Fibroblast of skin of abdomen (primary cell): ENCODE measurements around the gene IL10RB.

ENCODE experiments used
- DNase-seq: peaks from one replicate; pipeline ENCODE4 v3.0.0-alpha.2; 2013

Gene IL10RB

DNA sequence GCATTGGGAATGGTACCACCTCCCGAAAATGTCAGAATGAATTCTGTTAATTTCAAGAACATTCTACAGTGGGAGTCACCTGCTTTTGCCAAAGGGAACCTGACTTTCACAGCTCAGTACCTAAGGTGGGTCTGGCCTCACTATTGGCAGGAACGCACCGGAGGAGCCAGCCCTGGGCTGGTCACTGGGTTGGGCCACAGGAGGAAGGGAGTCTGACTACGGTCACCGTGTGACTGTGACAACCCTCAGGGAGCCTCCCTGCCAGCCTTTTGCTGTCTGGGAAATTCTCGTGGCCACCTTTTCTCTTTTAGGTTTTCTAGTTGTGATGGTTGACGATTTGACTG is 2.2 kb downstream of the IL10RB start:
- DNase-seq = no peak

DNA sequence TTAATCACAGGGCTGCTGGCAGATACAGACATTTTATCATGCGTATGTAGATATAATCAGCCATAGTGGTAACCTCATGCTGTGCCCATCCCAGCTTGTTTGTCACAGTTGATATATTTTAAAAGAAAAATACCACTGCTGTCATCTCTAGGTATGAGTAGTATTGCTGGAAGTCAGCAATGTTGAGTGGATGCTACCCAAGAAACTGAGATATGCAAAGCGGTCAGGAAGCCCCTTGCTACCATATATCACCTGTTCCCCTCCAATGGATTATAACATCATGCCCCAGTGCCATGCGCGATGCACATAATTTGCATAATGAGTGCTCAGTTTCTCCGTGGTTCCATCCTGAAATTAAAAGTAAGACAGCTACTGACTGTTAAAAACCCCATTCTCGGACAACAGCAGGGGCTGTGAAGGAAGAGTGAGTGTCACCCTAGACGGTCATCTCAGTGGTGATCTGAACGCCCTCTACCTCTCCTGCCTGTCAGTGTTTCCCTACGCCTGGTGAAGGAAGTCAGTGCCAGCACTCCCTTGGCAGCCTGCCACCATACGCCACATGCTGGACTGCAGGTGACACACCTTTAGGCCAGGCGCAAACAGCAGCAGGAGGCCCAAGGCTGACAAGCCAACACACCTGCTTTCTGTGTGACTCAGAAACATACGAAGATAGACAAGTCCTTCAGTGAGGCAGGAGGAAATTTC is 2.7 kb downstream of the IL10RB start:
- no peak for DNase-seq

DNA sequence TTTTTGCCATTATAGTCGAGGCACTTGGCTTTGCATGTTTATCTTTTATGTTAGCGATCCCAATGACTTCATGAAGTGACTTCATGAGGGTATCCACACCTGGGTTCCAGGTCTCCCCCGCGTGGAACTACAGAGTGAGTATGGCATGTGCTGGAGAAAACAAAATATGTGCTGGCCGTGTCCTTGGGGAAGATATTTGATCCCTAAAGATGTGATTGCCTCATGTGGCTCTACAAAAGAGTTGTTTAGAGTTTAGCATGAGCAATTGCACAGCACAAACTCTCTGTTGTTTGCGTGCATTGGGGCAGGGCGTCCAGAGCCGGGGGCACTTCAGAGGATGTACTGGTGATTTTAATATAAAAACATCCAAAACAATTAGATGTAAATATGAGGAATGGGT is 4.8 kb downstream of the IL10RB start:
- DNase-seq = no peak

DNA sequence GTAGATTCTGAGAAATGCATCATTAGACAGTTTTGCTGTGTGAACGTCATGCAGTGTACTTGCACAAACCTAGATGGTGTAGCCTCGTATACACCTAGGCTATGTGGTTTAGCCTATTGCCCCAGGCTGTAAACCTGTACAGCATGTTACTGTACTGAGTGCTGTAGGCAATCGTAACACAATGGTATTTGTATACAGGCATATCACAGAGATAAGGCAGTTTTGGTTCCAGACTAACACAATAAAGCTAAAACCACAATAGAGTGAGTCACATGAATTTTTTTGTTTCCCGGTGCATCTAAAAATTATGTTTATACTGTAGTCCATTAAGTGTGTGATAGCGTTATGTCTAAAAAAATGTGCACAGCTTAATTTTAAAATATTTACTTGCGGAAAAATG is 6.9 kb downstream of the IL10RB start:
- DNase-seq = no peak

DNA sequence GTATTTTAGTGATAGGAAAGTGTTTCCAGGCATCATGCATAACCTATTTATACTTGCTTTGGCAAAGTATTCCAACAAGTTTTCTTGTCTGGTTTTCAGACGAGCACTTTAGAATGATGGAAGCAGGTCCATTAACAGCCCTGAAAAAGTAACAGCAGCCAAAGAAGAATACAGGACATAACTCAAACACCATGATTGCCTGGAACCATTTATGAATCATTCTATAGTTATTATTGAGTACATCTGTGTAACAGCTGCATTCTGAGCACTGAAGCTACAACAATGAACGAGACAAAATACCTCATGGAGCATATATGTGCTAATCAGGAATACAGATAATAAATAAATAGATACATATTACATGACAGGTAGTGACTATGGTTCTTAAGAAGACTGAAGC is 12.6 kb downstream of the IL10RB start:
- peak; percentile 72 for DNase-seq

DNA sequence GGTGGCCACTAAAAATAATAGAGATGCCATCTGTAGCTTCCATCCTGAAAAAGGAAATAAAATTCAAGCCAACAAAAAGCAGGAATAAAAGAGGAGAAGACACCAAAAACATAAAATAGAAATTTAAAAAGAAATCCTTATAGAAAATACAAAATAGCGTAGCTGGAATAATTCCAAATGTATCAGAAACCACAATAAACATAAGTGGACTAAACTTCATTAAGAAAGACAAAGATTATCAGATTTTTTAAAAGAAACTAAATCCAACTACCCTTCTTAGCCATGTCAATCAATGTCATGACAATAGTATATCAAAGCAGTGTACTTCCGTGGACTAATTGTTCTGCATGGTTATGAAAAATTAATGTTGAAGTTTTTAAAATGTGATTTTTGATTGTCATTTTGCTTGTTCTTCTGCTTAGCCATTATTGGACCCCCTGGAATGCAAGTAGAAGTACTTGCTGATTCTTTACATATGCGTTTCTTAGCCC is 13.2 kb downstream of the IL10RB start:
- no peak for DNase-seq

DNA sequence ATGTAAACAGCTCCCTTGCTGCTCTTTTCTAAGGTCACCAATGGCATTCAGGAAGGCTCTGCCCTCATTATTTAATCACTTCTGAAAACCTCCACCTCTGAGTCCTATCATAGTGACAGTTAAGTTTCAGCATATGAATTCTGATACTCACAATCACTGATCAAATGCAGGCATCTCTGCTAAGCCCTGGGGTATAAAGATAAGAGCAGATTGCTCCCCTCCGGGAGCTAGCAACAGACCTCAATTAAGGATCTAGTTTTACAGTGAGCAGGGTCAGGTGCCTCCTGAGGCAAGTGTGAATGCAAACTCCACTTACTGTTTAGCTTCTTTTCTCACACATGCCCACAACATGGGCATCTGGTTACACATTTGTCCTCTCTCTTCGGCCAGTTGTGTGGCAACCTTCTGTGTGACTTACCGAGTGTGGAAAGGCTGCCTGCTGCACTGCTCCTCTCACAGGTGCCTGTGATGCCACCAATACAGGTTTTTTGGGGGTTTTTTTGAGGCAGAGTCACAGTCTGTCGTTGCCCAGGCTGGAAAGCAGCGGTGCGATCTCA is 15.0 kb downstream of the IL10RB start:
- no peak for DNase-seq

DNA sequence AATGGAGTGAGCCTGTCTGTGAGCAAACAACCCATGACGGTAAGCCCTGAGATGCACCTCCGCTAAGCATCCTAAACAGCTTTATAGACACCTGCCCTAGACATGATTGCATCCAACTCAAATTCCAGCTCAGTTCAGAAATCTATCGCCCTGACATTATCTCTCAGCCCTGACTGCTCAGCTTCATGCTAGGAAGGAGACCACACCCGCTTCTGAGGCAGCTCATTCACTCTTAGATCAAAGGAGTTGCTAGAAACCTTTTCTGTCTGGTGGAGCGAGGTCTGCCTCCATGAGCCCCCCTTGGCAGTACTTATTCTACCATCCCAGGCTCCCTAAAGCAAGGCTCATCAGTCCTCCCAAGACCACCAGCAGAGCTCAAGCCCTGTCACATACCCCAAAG is 17.0 kb downstream of the IL10RB start:
- no peak for DNase-seq

DNA sequence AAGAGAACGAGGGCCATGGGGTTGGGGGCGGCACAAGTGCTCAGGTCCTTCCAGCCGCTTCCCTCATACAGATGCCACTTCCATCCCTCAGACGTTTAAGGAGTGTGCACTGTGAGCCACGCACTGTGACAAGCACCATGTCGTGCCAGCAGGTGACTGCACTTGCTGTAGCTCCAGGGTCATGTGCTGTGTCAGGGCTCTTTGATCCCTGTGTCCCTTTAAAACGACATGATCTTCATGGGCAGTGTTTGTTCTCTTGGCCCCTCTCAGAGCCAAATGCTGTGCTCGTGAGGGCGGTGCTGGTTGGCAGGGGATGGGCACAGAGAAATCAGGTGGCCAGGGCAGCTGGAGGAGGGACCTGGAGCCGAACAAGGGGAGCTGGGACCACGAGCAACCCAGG is 19.9 kb downstream of the IL10RB start:
- DNase-seq = no peak

DNA sequence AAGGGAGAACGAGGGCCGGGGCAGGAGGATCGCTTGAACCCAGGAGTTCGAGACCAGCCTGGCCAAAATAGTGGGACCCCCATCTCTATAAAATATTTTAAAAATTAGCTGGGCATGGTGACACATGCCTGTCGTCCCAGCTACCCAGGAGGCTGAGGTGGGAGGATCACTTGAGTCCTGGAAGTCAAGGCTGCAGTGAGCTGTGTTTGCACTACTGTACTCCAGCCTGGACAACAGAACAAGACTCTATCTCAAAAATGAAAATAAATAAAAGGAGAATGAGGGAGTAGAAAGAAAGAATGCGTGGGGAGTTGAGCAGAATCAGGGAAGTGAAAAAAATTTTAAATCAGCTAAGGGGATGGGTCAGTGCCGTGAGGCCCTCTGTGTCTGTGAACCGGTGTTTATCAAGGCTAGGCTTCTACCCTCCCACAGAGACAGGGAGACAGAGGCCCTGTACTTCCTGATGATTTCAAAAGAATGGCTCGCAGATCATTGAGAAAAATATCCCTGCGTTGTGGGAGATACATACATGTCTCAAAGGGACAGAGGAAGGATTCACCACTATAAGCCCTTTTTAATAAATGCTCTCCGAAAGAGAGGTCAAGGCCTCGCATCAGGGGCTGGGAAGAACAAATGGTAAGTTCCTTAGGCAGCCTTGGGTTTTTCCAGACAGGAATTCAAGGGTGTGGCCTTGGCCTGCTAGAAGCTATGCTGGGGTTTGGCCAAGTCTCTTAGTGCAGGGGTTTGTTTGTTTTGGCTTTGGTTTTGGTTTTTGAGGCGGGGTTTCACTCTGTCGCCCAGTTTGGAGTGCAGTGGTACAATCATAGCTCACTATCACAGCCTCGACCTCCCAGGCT is 20.7 kb downstream of the IL10RB start:
- DNase-seq = peak; percentile 62

DNA sequence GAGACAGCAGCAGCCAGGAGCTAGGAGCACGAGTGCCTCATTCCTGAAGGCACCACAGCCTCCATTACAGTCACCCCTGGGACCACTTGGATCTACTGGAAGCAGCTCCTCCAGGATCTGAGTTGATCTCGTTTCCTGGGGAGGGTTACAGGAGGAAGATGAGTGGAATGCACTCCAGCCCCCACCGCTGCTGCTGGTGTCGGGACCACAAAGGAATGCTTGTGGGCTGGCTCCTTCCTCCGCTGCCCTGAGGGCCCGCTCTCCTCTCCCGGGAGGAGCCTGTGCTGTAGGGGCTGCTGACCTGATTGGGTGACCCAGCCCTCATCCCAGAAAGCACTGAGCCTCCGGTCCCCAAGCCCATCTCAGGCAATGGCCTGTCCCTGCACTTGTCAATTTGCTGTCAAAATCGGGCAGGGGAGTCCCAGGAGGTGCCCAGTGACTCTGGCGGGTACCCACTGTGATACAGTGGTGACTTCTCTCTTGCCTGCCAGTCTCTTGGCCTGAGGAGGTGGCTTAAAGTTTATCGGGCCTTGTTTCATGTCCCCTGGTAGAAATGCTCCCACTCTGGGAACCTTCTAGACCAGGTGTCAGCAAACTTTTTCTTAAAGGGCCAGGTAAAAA is 23.1 kb downstream of the IL10RB start:
- peak; percentile 64 for DNase-seq

DNA sequence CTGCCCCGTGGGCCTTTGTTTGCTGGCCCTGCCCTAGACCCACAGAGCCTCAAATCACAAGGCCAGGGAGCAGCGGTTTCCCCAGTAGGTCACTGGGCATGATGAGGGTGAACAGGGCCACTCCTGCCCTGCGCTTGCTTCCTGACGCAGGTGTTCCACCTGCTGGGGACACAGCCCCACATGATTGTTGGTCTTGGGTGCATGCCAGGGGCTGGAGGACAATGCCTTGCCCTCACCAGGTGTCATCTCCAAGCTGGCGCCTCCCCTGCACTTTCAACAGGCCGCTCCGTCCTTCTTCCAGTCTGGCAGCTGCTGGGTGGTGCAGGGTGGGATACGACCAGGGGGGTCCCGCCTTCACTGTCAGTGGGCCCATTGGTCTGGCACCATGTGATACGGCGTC is 24.3 kb downstream of the IL10RB start:
- DNase-seq = no peak

DNA sequence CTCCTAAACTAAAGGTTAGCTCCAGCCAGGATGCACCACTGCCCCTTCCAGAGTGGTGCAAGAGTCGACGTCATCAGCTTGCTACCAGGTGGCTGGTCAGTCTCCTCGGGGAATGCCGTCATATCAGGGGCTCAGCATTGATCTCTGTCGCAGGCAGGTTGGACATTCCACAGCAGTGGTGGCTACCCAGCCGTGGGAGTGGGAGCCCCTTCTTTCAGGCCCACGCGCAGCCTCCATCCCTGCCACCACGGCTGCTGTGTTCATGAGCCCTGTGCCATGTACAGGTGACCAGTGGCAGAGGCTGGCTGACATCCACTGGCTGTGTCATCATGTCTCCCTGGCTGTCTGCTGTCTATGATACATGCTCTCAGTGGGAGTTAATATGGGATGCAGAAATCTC is 25.5 kb downstream of the IL10RB start:
- no peak for DNase-seq

DNA sequence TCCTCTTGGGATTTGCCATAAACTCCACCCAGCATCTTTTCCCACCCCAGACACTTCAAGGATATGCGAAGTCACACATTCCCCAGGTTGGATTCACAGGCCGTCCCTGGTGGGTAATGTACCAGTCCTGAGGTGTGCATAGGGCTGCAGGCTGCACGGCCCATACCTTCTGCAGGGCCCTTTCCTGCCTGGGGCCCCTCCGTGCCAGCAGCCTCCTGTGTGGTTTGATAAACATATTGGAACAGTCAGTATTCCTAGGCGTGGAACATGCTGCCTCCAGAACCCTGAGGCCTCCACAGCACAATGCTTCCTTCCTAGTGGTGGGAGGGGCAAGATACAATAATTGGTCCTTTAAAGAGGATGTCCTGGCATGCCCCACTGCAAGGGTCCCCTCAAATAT is 26.6 kb downstream of the IL10RB start:
- no peak for DNase-seq

DNA sequence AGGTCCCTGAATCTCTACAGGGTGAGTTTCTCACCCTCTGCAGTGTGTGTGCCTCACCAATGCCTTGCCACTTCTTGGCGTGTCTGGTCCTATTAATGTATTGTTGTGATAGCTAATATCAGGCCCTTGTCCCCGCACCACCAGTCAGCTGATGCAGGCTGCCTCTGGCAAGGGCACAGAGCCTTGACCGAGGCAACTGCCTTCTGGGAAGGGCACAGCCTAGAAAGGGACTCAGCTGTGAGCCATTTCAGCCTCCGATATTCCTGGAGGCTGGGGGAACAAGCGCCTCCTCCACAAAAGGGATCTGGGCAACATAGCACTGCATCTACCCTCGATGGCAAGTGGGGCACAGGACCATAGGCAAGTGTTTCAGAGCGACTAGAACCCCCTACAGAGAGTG is 27.0 kb downstream of the IL10RB start:
- no peak for DNase-seq

DNA sequence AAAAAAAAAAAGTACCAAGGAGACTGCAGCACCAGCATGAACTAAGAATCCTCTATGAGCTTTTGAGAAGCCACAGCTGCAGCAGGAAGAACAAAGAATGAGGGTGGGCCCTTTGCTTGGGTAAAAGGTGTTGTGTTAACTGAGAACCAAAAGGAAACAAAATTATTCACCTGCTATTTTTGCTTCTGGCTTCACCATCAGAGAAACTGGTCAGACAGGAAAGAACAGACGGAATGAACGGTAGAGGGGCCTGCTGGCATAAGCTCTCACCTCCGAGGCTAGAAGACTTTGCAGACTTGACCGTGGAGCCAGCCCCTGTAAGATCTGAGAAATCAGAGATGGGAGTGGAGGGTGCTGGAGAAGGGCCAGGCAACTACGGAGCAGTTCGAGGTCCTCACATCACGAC is 27.6 kb downstream of the IL10RB start:
- no peak for DNase-seq

DNA sequence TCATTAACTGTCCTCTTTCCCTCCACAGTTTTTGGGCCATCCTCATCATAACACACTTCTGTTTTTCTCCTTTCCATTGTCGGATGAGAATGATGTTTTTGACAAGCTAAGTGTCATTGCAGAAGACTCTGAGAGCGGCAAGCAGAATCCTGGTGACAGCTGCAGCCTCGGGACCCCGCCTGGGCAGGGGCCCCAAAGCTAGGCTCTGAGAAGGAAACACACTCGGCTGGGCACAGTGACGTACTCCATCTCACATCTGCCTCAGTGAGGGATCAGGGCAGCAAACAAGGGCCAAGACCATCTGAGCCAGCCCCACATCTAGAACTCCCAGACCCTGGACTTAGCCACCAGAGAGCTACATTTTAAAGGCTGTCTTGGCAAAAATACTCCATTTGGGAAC is 30.0 kb downstream of the IL10RB start:
- no peak for DNase-seq

DNA sequence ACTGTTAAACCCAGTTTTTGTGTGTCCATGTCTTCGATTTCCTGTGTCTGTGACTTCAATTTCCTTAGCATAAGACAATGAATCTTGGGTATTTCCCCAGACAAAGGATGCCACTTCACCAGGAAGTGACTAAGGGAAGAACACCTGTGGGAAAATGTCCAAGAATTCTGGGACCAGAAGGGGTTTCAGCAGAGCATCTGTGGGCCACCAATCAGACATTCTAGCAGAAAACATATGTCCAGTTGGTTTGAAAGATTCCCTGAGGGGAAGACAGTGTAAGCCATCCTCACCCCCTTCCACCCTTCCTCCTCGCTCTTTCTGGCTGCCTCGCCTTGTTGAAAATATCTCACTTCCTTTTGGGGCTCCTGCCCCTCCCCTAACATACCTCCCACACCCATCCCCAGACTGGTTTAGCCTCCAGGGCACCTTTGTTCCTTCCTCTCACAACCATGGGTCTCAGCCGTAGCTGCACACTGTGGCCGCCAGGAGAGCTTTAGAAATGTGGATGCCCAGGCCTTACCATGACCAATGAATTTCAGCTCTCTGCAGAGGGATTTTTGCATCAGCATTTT is 33.1 kb downstream of the IL10RB start:
- DNase-seq = no peak

DNA sequence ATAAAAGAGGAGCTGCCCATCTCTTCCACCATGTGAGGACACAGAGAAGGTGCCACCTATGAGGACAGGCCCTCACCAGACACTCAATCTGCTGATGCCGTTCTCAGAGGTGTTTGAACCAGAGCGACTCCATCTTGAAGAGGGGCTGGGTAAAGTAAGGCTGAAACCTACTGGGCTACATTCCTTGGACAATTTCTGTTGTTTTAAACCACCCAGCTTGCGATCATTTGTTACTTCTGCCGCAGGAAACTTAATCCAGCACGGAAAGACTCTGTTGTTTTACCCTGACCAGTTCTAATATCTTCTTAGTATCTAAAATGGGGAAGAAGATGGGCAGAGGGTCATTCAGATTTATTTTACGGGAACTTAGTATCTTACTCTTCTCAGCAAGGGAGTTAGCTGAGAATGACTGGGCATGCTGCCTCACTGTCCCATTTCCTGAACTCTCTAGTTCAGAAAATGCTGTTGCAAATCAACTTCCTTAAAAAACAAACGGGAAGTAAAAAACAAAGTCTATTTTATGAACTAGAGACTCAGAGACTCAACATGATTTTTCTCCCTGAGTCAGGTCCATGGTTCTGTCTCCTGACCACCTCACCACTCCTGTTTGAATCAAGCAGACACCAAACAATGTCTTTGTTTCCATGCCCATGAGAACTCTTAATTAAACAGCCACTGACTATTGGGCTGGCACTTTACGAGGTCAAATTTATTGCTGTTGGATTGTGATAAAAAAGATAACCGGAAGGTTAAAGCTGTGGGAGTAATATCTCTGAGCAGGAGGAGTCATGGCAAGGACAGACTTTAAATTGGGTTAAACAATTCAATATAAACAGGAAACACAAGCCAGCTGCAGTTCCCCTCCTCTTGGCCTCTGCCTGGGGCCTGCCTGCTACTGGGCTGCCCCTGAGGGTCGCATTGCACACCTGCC is 34.8 kb downstream of the IL10RB start:
- no peak for DNase-seq

DNA sequence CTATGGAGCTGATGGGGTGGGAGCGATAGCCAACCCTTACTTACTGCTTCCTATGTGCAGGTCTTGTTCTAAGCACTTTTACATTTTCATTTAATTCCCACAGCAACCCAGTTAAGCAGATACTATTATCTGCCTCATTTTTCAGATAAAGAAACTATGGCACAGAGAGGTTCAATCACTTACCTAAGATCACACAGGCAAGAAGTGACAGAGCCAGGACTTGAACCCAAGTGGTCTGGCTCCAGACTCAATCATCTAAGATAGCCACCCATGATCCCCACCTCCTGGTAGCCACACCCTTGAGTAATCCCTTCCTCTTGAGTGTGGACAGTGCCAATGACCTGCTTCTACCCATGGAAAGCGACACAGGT is 35.5 kb downstream of the IL10RB start:
- DNase-seq = no peak

DNA sequence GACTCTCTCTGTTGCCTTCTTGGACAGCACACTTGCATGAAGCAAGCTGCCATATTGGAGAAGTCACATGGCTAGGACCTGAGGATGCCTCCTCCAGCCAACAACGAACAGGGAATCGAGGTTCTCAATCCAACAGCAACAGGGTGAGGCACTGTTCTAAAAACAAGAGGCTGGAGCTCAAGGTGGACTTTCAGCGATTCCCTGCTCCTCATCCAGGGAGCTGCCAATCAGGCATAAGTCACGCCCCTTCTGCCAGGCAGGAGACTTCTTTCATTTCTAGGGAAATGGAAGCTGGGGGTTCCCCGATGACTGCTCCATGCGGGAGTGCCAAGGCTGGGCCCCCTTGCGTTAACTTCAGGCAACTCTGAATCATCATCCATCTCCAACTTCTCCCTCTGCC is 35.9 kb downstream of the IL10RB start:
- no peak for DNase-seq

DNA sequence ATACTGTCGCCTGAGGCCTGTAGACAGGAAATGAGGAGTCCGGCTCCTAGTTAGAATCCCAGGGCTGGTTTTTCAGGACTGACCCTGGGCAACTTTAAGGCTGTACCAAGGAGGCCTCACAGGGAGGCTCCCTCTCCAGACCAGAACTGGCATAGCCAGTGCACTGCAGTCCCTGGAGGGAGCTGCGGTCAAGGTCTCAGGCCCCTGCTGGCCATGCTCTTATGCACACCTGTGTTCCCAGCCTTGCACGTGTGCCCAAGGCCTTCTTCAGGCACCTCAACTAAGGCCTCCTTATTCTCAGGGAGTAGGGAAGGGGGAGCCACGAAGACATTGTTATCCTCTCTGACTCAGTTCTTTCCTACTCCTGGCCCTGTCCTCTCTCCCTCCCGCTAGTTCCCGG is 36.6 kb downstream of the IL10RB start:
- no peak for DNase-seq
